Stimulated activated CD4-positive, alpha-beta T cell treated with anti-CD3 and anti-CD28 coated beads, Interleukin-1b, Interleukin-23, amount 100 ng/mL, for 4 hours (primary cell): Measurements from ENCODE around the gene ZNF574.

Source experiments
- DNase-seq, 2 donors: peaks; one replicate each; pipeline ENCODE4 v3.0.0-alpha.2; 2020; ENCODE audit warnings: low read depth in 2 of 2

ZNF574 gene

GRCh38 chr19:42079886-42080763, 4.2 kb downstream of the ZNF574 start:
- no peak for DNase-seq

DNA sequence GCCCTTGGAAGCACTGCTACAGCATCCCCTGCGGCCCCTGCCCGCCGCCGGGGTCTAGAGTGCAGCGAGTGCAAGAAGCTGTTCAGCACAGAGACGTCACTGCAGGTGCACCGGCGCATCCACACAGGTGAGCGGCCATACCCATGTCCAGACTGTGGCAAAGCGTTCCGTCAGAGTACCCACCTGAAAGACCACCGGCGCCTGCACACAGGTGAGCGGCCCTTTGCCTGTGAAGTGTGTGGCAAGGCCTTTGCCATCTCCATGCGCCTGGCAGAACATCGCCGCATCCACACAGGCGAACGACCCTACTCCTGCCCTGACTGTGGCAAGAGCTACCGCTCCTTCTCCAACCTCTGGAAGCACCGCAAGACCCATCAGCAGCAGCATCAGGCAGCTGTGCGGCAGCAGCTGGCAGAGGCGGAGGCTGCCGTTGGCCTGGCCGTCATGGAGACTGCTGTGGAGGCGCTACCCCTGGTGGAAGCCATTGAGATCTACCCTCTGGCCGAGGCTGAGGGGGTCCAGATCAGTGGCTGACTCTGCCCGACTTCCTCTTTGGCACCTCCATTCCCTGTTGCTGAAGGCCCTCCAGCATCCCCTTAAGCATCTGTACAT, 4.9 kb downstream of the ZNF574 start:
- DNase-seq, result no peak

DNA sequence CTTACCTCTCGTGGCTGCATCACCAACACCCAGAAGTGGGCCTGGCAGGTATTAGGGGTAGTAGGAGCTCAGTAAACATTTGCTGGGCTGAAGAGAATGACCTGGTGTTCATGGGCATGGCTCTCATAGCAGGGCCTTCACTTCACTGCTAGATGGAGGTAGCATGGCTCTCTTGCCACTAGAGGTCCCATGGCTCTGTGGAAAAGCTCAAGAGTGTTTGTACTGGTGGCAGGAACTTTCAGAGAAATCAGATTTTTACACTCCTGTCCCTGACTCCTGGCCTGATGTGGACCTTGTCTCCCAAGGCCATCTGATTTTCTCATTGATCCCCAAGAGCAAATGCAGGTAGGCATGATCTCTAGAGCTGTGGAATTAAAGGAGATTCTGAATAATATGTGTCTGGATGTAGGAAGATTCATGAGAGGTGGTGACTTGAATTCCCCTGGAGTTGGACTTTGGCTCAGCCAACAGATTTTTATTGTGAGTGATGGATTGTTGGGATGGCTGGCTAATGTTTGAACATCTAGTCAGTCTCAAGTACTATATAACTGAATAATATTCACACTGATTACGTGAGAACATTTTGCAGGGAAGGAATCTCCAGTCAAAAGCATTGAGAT, 5.7 kb downstream of the ZNF574 start:
- DNase-seq, result no peak

- DNase-seq, result no peak
Observed at GRCh38 chr19:42083537-42083936, 7.6 kb downstream of the ZNF574 start.

- no peak for DNase-seq
Observed at GRCh38 chr19:42086188-42086736, 10.3 kb downstream of the ZNF574 start.

DNA sequence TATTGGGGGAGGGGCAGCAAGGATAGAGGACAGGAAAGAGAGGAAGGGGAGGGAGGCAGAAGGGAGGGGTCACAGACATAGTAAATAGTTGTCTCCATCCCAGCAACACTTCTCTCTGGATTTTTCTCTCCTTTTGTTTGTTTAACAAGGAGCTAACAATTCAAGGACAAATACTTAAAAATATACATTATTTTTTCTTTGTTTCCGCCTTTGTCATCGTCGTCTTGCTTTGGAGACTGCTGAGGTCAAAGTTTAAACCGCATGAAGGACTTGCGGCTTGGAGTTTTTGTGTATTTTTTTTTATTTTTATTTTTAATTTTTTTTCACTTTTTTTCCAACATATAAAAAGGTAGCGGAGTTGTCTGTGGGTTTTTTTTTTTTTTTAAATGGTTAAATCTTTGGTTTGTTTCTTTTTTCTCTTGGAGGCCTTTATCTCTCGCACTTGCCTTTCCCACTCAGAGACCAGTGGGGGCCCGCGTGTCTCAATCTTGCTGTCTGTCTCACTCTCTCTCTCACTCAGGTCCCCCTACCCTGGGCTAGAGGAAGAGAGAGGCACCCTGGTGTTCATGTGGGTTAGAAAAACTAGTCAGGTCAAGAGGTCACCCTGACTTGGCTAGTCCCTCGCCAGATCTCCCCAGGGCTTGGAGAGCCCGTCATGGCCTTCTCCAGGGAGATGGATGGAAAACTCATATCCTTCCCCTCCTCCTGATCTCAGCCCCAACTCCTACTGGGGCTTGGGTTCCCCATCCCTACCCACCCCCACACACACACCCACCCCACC, 11.0 kb downstream of the ZNF574 start:
- no peak for DNase-seq

GRCh38 chr19:42088471-42089190, 12.7 kb downstream of the ZNF574 start:
- no peak for DNase-seq

GRCh38 chr19:42089191-42089750, 13.3 kb downstream of the ZNF574 start:
- DNase-seq, result no peak

GRCh38 chr19:42089772-42090171, 13.8 kb downstream of the ZNF574 start:
- DNase-seq, result no peak

- no peak for DNase-seq
Observed at GRCh38 chr19:42090672-42091071, 14.7 kb downstream of the ZNF574 start.

GRCh38 chr19:42091300-42091699, 15.3 kb downstream of the ZNF574 start:
- no peak for DNase-seq

DNA sequence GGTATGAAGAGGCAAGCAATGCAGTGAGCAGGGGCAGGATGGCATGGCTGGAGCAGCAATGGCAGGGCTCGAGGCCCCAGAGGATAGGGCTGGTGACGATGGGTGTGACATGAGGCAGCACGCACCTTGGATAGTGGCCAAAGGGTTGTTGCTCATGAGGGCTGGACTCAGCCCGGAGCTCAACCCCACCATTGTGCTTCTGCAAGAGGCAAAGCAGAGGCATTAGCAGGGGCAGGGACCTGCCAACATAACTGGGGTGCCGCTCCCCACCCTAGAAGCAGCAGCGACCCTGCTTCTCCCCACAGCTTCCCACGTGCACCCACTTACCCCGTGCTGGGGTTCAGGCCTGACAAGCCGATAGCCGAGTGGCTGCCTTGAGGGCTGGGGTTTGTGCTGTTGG, 15.8 kb downstream of the ZNF574 start:
- DNase-seq, result no peak

- no peak for DNase-seq
Observed at GRCh38 chr19:42092350-42092749, 16.4 kb downstream of the ZNF574 start.

DNA sequence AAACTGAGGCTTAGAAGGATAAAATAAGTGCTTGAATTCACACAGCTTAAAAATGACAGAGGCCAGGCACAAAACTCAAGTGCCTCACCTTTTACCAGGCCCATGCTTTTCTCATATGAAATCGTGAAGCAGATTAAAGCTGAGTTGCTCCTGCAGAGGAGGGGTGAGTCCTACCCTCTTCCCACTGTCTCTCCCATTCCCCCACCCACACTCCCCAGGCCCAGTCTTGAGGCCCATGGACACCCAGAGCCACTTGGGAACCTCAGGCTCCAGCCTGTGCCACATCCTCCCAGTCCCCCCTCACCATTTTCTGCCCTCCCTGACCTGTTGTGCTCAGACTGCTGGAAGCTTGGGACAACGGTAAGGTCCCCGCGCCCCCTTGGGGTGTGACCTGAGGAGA, 17.5 kb downstream of the ZNF574 start:
- no peak for DNase-seq

DNA sequence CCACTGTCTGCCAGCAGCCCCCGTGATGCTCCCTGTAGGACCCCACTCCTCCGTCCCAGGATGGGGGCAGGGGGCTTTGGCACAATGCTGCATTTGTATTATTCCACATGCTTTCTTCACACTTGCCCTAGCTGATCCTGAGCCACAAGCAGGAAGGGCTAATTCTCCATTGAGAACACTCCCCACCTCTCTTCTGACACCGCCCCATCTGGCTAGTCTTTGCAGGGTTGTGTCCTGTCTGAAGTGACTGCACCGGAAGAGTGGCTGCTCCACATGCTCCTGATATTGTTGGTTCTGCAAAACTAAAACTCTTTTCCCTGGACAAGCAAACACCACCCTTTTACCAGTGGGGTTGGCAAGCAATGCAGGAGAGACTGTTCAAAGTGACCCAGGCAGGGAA, 18.0 kb downstream of the ZNF574 start:
- no peak for DNase-seq

GRCh38 chr19:42095142-42095813, 19.3 kb downstream of the ZNF574 start:
- no peak for DNase-seq

GRCh38 chr19:42095814-42096230, 19.9 kb downstream of the ZNF574 start:
- no peak for DNase-seq

- DNase-seq, result no peak
Observed at GRCh38 chr19:42096255-42096837, 20.4 kb downstream of the ZNF574 start.

DNA sequence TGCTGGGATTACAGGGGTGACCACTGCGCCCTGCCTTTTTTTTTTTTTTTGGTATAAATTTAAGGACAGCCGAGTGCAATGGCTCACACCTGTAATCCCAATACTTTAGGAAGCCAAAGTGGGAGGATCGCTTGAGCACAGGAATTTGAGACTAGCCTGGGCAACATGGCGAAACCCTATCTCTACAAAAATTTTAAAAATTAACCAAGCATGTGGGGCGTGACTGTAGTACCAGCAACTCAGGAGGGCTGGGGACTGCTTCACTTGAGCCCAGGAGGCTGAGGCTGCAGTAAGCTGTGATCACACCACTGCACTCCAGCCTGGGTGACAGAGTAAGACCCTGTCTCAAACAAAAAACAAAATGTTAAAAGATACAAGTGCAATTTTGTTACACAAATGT, 21.5 kb downstream of the ZNF574 start:
- no peak for DNase-seq

- DNase-seq, result no peak
Observed at GRCh38 chr19:42098781-42099180, 22.8 kb downstream of the ZNF574 start.
